Fibroblast of gingiva (primary cell): ENCODE measurements around the gene KCNE4.

Experiments used
- DNase-seq: peaks from one replicate; pipeline ENCODE4 v3.0.0-alpha.2; 2011; ENCODE audit warnings: low read depth

The KCNE4 gene

DNA sequence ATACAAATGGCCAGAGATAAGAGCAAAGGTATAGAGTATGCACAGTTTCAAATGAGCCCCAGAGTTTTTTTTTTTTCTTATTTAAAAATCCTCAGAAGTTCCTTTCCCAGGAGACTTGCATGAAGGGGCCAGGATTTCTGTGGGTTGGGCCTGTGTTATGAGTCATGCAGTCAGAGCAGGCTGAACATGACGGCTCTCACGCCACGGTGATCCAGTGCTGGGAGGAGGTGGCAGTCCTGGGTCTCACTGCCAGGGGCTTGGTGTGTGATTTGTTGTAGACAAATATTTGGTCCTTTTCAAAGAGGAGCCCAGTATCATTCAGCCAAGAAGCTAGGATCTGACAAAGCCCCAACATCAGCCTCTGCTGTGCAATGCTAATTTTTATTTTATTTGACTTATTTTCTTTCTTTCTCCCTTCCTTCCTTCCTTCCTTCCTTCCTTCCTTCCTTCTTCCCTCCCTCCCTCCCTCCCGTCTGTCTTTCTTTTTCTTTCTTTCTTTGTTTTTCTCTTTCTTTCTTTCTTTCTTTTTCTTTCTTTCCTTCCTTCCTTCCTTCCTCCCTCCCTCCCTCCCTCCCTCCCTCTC lies 10.4 kb upstream of the KCNE4 start:
- peak; percentile 93 for DNase-seq

- no peak for DNase-seq
Observed at GRCh38 chr2:223042284-223042683, 9.7 kb upstream of the KCNE4 start.

GRCh38 chr2:223042704-223043118 lies 9.3 kb upstream of the KCNE4 start:
- peak; percentile 10 for DNase-seq

GRCh38 chr2:223043164-223043941 lies 8.6 kb upstream of the KCNE4 start:
- no peak for DNase-seq

DNA sequence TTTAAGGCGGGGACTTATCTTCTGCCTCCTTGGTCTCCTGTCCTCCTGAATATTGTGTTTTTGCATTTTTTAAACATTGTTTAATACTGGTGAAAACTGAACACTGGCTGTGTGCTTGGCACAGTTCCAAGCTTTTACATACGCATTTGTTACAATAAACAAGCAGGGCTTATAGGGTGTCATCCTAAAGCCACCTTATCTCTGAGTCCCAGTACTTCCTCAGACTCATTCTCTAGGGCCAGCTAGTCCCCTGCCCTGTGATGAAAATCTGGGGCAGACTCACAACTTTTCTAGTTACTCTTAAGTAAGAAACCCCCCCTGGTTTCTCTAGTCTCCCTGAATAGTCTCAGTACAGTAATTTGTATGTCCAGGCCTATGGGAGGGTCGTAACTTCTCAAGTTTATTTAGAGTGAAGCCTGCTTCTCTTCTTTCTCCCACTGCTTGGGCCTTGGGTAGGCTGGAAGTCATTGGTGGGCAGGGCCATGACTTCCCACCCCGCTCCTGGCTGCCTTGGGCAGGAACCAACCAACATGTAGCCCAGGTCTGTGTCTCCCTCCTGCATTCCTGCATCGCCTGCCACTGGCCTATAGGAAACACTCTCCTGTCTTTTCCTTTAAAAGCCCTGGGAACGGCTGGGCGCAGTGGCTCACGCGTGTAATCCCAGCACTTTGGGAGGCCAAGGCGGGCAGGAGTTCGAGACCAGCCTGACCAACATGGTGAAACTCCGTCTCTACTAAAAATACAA lies 7.7 kb upstream of the KCNE4 start:
- no peak for DNase-seq

- no peak for DNase-seq
Observed at GRCh38 chr2:223044916-223045700, 6.9 kb upstream of the KCNE4 start.

DNA sequence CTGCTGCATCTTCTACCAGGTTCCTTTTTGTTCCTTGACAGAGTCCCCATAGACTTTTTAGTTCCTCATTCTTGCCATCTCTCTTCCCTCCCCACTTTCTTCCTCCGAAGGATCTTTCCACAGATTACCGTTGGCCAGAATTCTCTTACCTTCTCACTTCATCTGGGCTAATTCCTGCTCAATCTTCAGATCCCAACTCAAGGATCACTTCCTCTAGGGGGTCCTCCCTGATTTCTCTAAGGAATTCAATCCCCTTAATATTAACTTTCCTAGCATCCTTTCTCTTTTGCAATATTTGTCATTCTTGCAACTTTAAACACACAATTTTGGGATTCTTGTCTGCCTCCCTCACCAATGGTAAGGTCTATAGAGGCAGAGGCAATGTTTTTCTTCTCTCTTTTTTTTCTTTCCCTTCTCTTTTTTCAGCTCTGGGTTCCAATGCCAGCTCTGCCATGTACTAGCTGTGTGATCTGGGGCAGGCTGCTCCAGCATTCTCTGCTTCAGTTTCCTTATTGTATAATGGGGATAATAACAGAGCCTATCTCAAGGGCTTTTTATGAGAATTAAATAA lies 5.4 kb upstream of the KCNE4 start:
- peak; percentile 22 for DNase-seq

DNA sequence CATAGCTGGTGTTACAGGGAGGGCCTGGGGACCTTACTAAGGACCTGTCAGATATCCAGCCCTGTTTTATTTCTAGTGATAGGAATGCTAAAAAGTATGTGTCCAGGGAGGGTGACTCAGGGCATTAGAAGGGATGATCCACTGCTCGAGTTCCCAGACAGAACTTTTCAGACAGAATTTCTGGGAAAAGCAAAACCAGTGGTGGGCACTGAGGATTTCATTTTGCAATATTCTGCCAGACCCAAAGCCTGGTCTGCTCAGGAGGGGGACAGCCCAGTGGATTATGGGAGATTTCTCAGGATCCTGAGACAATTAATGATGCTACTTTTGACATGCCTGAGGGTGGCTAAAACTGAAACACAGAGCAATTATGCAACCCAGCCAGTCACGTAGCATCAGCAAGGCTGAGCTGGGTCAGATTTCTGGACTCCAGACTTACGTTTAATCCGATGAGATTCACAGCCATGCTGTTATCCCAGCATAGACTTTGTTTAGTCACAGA lies 4.7 kb upstream of the KCNE4 start:
- peak; percentile 70 for DNase-seq

DNA sequence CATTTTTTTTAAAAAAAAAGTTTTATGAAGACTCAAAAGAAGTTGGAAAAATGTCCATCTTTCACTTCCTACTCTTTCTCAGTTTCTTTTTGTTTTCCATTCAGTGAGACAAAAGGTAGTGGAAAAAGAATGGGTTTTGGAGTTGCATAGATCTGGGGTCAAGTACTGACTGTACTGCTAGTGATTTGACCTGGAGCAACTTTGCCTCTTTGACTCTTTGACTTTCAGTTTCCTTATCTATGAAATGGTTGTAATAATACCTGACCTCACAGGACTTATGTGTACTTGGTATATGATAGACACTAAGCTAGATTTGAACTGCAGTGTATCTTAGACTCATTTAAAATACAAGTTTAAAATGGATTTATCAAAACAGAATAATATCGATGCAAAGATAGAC lies 3.5 kb upstream of the KCNE4 start:
- DNase-seq = no peak

DNA sequence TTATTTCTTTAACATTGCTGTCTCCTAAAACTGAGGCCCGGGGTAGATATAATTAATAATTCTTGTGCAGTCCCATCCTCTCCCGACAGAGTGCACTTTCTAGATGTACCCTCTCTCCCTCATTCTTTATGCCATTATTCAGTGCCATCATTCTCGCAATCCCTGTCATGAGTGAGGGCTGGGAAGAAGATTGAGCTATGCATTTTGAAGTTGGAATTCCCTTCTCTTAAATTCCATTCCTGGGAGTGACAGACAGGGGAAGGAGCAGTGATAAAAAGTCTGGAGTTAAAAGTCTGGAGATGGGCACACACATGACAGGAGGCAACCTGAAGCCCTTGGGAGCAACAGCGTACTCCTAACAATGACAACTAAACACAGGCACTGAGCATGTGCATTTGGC lies 2.6 kb upstream of the KCNE4 start:
- DNase-seq = no peak

GRCh38 chr2:223050188-223050587 lies 1.8 kb upstream of the KCNE4 start:
- peak; percentile 14 for DNase-seq

DNA sequence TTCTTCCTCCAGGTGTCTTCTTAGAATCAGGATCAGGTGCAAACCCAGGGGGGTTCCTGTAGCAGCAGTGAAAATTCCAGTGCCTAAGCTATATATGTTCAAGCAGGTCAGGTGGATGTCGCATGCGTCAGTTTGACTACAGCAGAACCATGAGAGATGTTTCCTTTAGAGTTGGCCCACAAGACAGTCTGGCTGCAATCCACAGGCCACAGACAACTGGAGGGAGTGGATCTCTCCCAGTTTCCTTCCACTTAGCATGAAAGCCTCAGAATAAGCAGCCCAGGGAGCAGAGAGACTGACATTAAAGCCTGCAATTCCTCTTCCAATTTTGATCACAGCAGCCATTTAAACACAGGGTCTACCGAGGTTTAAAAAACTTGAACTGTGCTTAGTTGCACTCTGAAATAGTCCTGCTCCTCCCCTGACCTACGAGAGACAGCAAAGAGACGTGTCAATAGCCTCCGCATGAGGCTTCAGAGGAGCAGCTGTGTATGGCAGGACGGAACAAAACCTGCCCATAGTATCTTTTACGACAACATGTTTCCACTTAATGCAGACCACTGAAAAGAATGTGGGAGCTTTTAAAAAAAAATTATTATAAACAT lies 988 bp upstream of the KCNE4 start:
- peak; percentile 29 for DNase-seq

GRCh38 chr2:223052548-223053483 lies 826 bp downstream of the KCNE4 start:
- no peak for DNase-seq

- no peak for DNase-seq
Observed at GRCh38 chr2:223053484-223054192, 1.6 kb downstream of the KCNE4 start.

GRCh38 chr2:223054193-223054781 lies 2.3 kb downstream of the KCNE4 start:
- DNase-seq = peak; percentile 91

GRCh38 chr2:223055140-223055539 lies 3.1 kb downstream of the KCNE4 start:
- peak; percentile 90 for DNase-seq

DNA sequence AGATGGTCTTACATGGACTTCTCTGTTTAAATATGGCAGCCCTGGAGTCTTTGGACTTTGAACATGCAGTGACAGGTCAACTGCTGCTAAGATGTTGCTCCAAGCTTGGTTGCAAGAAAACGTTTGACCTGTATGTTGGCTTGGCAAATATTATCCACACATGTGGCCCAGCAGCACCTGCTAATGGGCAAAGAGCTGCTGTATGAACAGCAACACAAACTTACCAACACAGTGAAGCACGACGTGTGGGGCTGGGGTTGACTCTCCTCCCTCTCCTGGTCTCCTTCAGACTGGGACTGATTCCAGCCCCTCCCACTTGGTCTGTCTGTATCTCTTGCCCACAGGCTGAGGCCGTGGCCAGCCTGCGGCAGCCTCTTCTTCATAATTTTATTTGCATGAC lies 3.8 kb downstream of the KCNE4 start:
- no peak for DNase-seq

- DNase-seq = peak; percentile 87
Observed at GRCh38 chr2:223056701-223057418, 4.9 kb downstream of the KCNE4 start.
